Prostate gland (tissue), 2 donors: ENCODE results near the gene NEK2.

ENCODE experiments used
- POLR2AphosphoS5 ChIP-seq: sonication (generic); formaldehyde crosslinking; IDR thresholded peaks from one replicate; pipeline ENCODE4 v1.6.1; 2017; ENCODE audit warnings: antibody characterized with exemption
- TF ChIP-seq, protein P1 (sequence below), 4 experiments: fragments of 200-600 bp in 2 of 4; fragments of 450-650 bp in 2 of 4; sonication (generic) in 2 of 4; IDR thresholded peaks; 1 replicate in 3 of 4; 2 replicates in 1 of 4; pipeline ENCODE4 v1.5.1; 2016 to 2019; ENCODE audit warnings: antibody characterized with exemption in 4 of 4, mild to moderate bottlenecking in 2 of 4, moderate library complexity in 2 of 4

DNA sequence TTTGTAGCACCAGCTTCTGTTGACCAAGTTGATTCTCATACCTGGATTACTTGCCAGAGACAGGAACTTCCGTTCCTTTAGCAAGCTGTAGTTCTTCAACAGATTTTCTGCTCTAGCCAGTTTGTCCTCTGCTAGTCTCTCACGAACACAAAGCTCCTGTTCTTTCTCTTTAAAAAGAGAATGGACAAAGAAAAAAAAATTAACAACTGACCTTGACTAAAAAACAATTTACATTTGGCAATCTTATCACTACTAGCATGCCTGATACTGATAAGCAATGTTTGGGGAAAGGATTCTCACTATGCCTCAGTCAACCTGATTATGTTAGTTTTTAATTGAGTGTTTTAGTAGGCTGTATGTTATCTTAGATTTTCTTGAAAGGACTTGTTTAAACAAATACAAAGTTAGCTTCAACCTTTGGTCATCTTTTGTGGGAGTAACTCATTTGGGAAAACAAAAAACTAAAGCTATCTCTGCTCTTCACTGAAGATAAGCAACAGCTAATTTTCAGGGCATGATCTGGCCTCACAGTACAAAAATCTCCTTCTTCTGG is 8.3 kb downstream of the NEK2 start:
- TF ChIP-seq, protein P1, sequence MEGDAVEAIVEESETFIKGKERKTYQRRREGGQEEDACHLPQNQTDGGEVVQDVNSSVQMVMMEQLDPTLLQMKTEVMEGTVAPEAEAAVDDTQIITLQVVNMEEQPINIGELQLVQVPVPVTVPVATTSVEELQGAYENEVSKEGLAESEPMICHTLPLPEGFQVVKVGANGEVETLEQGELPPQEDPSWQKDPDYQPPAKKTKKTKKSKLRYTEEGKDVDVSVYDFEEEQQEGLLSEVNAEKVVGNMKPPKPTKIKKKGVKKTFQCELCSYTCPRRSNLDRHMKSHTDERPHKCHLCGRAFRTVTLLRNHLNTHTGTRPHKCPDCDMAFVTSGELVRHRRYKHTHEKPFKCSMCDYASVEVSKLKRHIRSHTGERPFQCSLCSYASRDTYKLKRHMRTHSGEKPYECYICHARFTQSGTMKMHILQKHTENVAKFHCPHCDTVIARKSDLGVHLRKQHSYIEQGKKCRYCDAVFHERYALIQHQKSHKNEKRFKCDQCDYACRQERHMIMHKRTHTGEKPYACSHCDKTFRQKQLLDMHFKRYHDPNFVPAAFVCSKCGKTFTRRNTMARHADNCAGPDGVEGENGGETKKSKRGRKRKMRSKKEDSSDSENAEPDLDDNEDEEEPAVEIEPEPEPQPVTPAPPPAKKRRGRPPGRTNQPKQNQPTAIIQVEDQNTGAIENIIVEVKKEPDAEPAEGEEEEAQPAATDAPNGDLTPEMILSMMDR (IDR thresholded peaks at IDR 0.05): no peak
- TF ChIP-seq POLR2AphosphoS5: no peak
